Islet of Langerhans (tissue), 1 donor: Measurements from ENCODE around the gene LRRD1.
"Not testable (repeated sequence)": the region's sequence is repeated elsewhere in the genome, so short reads cannot be mapped to it uniquely, and the experiment has no call there.

Experiments
- FAIRE-seq: peaks from one replicate; lab custom pipeline; 2011; peaks lifted over from hg19 to GRCh38; lab: Jason Lieb, UNC

LRRD1 gene

GRCh38 chr7:92178928-92179924 is at the start of gene LRRD1:
TSS of gene LRRD1 (minus strand) at chr7:92179142. CDS start at chr7:92165202, 13,940 bp downstream.
- no peak for FAIRE-seq

- no peak for FAIRE-seq
Observed at GRCh38 chr7:92228742-92229141, 49.8 kb upstream of the LRRD1 start.

- FAIRE-seq, result no peak
Observed at GRCh38 chr7:92228100-92228499, 49.2 kb upstream of the LRRD1 start.

- no peak for FAIRE-seq
Observed at GRCh38 chr7:92226981-92227380, 48.0 kb upstream of the LRRD1 start.

GRCh38 chr7:92221766-92222165 is 42.8 kb upstream of the LRRD1 start:
- FAIRE-seq, result no peak

GRCh38 chr7:92206672-92207071 is 27.7 kb upstream of the LRRD1 start:
- no peak for FAIRE-seq

GRCh38 chr7:92205987-92206386 is 27.0 kb upstream of the LRRD1 start:
- no peak for FAIRE-seq

GRCh38 chr7:92200791-92201190 is 21.8 kb upstream of the LRRD1 start:
- no peak for FAIRE-seq

GRCh38 chr7:92192326-92192725 is 13.4 kb upstream of the LRRD1 start:
- FAIRE-seq, result no peak

- not testable (repeated sequence) for FAIRE-seq
Observed at GRCh38 chr7:92189246-92189645, 10.3 kb upstream of the LRRD1 start.

GRCh38 chr7:92184294-92184693 is 5.4 kb upstream of the LRRD1 start:
- FAIRE-seq, result not testable (repeated sequence)

GRCh38 chr7:92177362-92177761 is 1.6 kb downstream of the LRRD1 start:
- FAIRE-seq, result no peak

- FAIRE-seq, result not testable (repeated sequence)
Observed at GRCh38 chr7:92169529-92169928, 9.4 kb downstream of the LRRD1 start.

GRCh38 chr7:92161271-92161670 is 17.7 kb downstream of the LRRD1 start:
- no peak for FAIRE-seq

GRCh38 chr7:92158660-92159575 is 20.0 kb downstream of the LRRD1 start:
- no peak for FAIRE-seq

- FAIRE-seq, result no peak
Observed at GRCh38 chr7:92156990-92157389, 22.0 kb downstream of the LRRD1 start.

GRCh38 chr7:92155108-92155739 is 23.7 kb downstream of the LRRD1 start:
- no peak for FAIRE-seq

GRCh38 chr7:92150450-92151017 is 28.4 kb downstream of the LRRD1 start:
- FAIRE-seq, result no peak

- FAIRE-seq, result no peak
Observed at GRCh38 chr7:92149736-92150239, 29.2 kb downstream of the LRRD1 start.

- not testable (repeated sequence) for FAIRE-seq
Observed at GRCh38 chr7:92143192-92143880, 35.6 kb downstream of the LRRD1 start.

GRCh38 chr7:92142791-92143190 is 36.2 kb downstream of the LRRD1 start:
- FAIRE-seq, result not testable (repeated sequence)
